NOMO-1 treated with DMSO at 0.1 percent for 48 hours (cell line): Measurements from ENCODE around the gene ADRA2B.
A peak's percentile ranks its signal among the peaks of the same experiment; 100 is the strongest.
"Not testable (repeated sequence)": the region's sequence is repeated elsewhere in the genome, so short reads cannot be mapped to it uniquely, and the experiment has no call there.

Experiments
- DNase-seq: peaks from one replicate; lab custom pipeline; 2025; ENCODE audit not compliant: unreplicated experiment; lab: John Stamatoyannopoulos, UW

ADRA2B gene

GRCh38 chr2:96116424-96116878 lies at the start of gene ADRA2B:
Gene ADRA2B, minus strand, starts transcription at chr2:96116571. Its CDS starts 422 bp downstream, at chr2:96116149.
- peak; percentile 30 for DNase-seq

- DNase-seq, result no peak
Measured at GRCh38 chr2:96164459-96165184, 48.3 kb upstream of the ADRA2B start.

DNA sequence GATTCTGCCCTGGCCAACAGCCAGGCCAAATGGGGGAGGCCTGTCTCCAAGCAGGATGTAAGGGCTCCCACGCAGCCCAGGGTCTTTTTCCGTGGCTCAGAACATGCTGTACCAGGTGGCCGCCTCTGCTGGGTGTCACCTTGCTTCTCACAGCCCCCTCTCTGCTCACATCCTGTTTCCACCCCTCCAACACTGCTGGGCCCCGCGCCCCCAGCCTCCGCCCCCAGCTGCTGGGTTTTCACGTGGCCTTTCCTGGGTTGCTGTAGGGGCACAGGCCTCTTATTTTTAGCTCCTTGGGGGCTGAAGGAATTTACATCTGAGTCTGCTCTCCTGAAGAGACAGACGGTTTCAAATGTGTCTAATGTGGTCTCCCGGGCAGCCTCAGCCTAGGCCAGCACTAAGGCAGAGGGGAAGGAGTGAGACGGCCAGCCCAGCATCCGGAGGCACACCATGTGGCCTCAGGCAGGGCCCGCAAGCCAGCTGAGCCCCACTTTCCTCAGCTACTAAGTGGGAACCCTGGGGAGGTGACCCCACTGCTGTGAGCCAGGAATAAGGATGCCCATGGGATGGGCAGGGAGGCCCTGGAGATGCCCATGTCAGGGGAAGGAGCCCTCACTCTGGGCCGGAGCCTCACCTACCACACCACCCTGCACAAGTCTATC lies 47.5 kb upstream of the ADRA2B start:
- DNase-seq, result no peak

GRCh38 chr2:96163415-96163767 lies 47.0 kb upstream of the ADRA2B start:
- no peak for DNase-seq

GRCh38 chr2:96161898-96162297 lies 45.5 kb upstream of the ADRA2B start:
- no peak for DNase-seq

DNA sequence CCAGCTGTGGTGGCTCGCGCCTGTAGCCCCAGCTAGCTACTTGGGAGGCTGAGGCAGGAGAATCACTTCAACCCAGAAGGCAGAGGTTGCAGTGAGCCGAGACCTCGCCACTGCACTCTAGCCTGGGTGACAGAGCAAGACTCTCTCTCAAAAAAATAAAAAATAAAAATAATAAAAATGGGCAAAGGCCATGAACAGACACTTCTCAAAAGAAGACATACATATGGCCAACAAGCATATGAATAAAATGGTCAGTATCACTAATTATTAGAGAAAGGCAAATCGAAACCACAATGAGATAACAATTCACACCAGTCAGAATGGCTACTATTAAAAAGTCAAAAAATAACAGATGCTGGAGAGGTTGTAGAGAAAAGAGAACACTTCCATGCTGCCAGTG lies 44.0 kb upstream of the ADRA2B start:
- DNase-seq, result not testable (repeated sequence)

DNA sequence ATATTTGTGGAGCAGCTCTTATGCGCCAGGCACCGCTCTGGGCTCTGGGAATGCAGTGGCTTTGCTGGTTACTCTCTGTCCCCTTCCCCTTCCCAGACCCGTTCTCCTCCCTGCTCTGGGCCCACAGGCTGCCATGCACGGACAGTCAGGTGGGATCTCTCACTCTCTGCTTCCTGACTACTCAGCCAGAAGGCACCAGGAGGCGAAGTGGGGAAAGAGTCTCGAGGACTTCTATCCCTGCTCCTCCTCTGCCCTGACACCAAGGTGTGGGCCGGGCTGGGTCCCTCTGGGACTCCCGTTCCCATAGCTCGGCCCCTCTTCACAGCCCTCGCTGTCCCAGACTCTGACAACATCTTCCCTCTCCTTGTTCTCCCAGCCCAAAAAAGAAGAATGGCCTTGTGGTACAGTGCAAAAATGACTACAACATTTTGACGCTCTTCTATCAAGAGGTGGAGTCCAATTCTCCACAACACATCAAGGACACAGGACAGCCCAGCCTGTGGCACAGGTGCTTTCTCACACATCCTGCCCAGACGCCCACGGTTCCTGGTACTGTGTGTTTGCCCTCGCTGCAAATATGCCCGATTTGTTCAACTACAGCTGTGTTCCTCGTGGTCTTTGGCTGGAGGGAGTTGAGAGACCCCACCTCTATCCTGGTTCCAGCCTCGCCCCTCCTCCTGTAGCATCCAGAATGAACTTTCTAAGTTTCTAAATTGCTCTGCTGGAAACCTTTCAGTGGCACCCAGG lies 42.9 kb upstream of the ADRA2B start:
- no peak for DNase-seq

DNA sequence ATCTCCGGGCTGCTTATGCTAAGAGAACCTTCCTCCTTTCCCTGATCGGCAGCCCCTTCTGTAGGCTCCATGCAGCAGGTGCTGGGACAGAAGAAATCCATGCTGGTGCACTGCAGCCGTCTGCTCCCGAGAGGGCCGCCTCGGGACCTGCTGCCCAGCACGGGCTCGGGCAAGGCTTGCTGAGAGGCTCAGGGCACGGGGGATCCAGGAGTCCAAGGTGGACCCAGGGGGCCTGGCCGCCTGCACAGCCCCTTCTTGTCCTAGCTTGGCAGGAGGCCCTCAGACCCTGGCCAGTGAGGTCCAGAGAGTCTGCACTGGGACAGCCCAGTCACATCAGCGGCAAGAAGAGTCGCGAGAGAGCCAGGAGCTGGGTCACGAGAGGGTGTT lies 42.2 kb upstream of the ADRA2B start:
- no peak for DNase-seq

DNA sequence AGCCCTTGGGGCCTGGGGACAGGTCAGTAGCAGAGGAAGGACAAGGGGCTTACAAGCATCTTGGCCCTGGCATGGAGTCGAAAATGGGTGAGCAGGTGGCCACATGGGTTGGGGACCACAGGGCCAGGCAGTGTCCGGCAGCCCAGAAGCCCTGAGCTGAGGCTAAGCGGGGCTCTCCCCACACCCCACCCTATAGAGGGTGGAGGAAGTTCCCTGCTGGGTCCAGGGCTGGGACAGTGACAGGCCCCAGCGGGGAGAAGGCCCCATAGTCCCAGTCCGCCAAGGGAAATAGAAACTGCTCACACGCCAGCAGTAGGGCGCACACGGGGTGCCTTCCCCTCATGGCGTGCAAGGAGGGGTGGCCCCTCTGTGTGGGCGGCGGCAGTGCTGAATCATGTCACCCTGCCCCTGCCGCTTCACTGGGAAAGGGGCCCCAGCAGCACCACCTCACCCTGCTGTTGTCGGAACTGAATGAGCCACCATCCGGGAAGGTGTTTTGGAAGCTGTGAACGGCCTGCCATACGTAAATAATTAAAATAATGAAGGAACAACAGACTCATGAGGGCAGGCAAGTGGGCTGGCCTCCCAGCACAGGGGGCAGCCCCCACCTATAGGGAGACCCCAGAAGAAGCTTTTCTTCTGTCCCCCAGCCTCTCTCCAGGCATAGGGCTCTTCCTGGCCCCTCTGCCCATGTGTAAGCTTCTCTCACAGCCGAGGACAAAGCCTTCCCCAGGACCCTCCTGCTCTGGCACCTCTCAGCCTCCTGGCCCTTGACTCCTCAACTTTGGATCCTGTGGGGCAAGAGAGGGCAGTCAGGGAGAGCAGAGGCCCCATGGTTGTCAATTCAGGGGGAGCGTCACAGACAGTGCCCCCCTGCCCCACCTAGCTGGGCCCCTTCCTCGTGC lies 41.5 kb upstream of the ADRA2B start:
- no peak for DNase-seq

DNA sequence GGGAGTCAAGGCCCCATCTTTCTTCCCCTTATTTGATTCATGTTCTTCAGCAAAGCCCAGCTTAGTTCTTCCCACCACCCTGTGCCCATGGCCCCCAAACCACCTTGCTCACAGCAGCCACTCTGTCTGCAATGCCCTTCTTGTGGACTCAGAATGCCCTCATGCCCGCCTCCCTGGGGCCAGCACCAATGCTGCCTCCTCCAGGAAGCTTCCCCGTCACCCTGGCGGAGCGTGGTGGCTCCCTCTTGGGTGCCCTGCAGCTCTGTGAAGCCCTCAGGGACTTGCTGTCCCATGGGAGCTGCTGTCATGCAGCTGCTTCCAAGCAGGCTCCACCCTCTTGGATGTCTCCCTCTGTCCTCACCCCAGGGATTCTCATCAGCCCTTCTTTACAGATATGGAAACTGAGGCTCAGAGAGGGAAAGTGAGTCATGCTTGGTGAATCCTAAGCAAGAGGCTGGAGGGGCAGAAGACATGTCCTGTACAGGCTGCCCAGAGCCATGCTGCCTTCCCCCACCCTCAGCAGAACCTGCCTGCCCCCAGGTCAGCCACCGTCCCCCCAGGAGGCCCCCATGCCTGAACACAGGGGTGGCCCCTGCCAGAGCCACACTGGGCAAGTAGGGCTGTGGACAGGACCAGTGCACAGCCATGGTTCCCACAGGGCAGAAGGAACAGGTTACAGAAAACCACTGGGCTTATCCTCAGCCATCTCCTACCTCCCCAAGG lies 40.7 kb upstream of the ADRA2B start:
- DNase-seq, result no peak

GRCh38 chr2:96156011-96156820 lies 39.8 kb upstream of the ADRA2B start:
- DNase-seq, result no peak

- no peak for DNase-seq
Measured at GRCh38 chr2:96154506-96155380, 38.4 kb upstream of the ADRA2B start.

DNA sequence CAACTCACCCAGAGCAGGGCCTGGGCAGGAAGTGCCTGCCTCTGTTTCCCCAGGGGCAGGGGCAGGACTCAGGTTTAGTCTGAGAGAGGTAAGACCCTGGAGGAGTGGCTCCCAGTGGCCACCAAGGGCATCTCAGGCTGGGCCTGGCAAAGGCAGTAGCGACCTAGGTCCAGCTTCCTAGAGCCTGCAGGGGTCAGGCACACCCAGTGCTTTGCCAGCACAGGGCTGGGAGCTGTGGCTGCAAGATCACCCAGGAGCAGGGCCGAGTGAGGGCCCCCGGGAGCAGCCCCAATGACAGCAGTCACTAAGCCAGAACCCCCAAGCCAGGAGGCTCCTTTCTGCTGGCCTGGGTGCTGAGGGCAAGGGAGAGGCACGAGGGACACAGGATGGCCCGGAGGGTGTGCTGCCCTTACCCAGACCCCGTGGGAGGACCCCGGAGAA lies 37.6 kb upstream of the ADRA2B start:
- DNase-seq, result no peak

GRCh38 chr2:96153291-96153713 lies 36.9 kb upstream of the ADRA2B start:
- no peak for DNase-seq

DNA sequence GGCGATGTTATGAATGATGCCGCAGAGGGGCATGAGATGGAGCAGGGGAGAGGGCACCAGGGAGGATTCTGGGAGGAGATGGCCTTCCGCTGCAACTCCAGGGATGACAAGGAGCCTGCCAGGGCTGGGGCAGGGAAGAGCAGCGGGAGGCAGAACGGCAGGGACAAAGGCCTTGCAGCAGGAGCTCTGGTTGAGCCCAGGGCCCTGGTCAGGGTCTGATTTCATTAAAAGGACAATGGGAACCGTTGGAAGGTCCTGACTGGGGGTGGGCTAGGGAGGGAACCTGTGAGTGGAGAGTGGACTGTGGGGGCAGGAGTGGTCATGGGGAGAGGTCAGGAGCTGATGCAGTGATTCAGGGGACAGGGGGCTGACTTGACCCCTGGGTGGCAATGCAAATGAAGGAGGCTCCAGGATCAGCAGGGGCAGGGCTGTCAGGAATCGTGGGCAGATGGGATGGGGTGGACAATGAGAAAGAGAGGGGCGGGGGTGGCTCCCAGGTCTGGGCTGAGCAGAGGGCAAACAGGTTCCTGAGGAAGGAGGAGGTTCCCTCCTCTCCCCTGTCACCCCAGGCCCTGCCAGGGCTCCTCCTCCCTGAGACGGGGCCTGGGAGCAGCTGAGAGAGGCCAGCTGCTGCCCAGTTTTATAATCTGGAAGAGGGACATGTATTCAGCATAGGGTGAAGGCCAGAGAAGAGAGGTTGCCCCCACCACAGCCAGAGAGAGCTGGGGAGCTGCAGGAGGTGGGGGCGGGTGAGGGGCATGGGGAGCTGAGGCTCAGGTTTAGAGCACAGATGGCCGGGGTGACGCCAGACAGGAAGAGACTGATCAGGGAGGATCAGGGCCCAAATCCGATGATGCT lies 36.2 kb upstream of the ADRA2B start:
- no peak for DNase-seq

DNA sequence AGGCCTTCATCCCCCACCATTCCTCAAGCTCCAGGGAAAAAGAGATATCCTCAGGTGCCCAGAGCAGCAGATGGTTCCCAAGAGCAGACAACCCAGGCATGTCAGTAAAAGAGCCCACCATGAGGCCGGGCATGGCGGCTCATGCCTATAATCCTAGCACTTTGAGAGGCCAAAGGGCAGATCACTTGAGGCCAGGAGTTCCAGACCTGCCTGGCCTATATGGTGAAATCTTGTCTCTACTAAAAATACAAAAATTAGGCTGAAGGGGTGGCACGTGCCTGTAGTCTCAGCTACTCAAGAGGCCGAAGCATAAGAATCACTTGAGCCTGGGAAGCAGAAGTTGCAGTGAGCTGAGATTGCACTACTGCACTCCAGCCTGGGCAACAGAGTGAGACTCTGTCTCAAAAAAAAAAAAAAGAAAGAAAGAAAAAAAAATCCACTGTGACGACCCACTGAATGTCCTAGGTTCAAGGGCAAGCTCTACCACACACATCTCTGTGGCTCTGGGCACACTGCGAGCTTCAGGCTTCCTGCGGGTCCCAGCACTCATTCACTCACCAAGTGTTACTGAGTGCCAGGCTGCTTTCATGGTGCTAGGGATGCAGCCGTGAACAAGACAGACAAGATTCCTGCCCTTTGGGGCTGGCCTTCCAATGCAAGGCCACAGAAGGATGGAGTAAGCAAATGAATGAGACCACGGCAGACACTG lies 35.4 kb upstream of the ADRA2B start:
- DNase-seq, result no peak
